ENCODE data around the gene RGS12.

RGS12 gene

DNA sequence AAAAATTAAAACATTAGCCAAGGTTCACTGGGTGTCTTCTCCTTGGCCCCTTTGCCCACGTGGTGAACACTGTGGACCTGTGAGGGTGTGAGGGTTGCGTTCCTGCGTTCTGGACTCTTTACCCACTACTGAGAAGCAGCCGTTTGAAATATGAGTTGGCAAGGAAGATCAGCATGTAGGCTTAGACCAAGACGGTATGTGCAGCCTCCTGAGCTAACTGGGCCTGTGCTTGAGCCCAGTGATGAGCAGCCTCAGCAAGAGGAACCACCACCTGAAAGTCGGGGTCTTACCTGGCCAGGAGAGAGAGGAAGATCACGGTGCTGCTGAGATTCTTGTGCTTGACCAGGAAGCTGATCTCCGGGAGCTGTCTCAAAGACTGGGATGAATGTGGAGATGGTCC lies 19.5 kb downstream of the RGS12 start:
- no peak for DNase-seq (ENCODE audit: low read depth)

DNA sequence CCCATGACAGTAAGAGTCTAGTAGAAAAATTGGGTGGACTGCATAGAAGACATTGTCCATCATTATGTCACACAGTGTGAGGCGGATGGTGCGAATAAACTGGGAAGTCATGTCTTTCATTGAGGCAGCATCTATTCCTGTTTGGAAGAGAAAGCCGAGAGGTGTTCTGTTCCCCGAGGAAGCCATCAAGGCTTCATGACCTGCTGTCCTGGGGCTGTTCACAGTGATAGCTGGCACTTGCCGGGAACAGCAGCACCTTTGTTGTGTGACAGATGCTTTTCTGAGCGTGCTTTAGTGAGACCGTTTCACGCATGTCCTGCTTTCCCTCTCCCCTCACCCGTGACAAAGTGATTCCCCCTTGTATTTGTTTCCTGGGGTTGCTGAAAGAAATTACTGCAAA lies 20.3 kb downstream of the RGS12 start:
- no peak for DNase-seq (ENCODE audit: low read depth)

DNA sequence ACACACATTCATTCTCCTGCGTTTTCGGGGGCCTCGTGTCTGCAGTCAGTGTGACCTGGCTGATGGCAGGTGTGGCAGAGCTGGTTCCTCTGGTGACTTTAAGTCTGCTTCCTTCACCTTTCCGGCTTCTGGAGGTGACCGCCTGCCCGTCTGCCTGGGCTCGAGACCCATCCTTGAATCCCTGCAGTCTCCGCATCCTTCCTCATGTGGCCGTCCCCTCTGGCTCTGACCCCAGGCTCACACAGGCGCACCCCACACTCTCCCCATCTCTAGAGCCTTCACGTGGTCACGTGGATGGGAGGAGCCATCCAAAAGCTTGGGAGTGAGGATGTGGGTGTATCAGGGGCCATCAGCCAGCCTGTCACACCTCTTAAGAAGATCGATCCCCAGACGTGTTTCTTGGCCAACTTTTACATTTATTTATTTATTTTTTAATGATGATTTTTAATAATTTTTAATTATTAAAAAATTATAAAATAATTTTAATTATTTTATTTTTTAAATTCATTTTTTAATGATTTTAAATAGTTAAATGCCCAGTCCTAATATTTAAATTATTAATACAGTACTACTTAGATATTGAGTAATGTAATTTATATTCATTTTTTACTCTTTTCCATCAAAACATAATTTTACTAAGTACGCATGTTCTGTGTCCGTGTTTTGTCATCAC lies 20.9 kb downstream of the RGS12 start:
- DNase-seq (ENCODE audit: low read depth), result no peak

DNA sequence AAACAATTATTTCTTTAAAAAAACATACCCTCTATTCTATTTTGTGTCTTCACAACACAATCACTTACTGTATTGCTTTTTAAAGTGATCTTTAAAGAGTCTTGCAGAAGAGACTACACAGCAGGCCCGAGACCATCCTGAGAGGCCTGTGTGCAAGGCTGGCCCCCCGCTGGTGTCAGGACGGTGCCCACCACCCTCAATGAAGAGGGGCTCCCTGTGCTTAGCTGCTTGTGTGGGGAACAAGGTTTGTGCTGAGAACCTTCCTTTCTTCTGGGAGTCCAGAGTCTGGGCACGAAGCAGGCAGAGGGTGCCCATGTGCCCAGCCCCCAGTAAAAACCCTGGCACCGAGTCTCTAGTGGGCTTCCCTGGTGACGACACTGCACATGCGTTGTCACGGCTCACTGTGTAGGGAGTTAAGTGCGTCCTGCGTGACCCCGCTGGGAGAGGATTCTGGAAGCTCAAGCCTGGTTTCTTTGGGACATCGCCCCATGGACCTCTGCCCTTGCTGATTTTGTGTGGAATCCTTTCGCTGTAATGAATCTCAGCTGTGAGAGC lies 22.0 kb downstream of the RGS12 start:
- DNase-seq (ENCODE audit: low read depth), result no peak

- no peak for DNase-seq (ENCODE audit: low read depth)
Observed at GRCh38 chr4:3315566-3315965, 22.7 kb downstream of the RGS12 start.

GRCh38 chr4:3316146-3316545 lies 23.3 kb downstream of the RGS12 start:
- no peak for DNase-seq (ENCODE audit: low read depth)

GRCh38 chr4:3317011-3317655 lies 24.3 kb downstream of the RGS12 start:
- no peak for DNase-seq (ENCODE audit: low read depth)

- DNase-seq (ENCODE audit: low read depth), result no peak
Observed at GRCh38 chr4:3317656-3318211, 24.9 kb downstream of the RGS12 start.

DNA sequence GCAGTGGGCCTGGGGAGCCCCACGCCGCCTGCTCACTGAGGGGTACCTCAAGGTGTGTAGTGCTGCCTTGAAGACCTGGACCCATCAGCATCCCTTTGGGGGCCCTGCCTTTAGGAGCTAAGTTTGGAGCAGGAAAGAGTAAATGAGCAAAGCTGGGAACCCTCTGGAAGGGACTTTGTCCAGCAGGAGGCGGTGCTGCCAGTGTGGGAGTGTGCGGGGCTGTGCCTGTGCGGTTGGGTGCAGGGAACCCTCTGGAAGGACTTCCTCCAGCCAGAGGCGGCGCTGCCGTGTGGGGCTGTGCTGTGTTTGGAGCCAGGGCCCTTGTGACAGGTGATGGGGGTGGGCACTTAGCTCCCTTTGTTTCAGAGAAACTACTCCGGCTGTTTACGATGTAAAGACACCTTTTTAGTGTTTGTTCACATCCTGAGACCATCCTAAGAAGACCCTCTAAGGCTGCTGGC lies 25.8 kb downstream of the RGS12 start:
- no peak for DNase-seq (ENCODE audit: low read depth)

- DNase-seq (ENCODE audit: low read depth), result no peak
Observed at GRCh38 chr4:3320361-3321023, 27.7 kb downstream of the RGS12 start.

GRCh38 chr4:3321295-3321889 lies 28.6 kb downstream of the RGS12 start:
- no peak for DNase-seq (ENCODE audit: low read depth)

GRCh38 chr4:3322059-3322550 lies 29.3 kb downstream of the RGS12 start:
- no peak for DNase-seq (ENCODE audit: low read depth)

- no peak for DNase-seq (ENCODE audit: low read depth)
Observed at GRCh38 chr4:3323071-3323481, 30.3 kb downstream of the RGS12 start.

DNA sequence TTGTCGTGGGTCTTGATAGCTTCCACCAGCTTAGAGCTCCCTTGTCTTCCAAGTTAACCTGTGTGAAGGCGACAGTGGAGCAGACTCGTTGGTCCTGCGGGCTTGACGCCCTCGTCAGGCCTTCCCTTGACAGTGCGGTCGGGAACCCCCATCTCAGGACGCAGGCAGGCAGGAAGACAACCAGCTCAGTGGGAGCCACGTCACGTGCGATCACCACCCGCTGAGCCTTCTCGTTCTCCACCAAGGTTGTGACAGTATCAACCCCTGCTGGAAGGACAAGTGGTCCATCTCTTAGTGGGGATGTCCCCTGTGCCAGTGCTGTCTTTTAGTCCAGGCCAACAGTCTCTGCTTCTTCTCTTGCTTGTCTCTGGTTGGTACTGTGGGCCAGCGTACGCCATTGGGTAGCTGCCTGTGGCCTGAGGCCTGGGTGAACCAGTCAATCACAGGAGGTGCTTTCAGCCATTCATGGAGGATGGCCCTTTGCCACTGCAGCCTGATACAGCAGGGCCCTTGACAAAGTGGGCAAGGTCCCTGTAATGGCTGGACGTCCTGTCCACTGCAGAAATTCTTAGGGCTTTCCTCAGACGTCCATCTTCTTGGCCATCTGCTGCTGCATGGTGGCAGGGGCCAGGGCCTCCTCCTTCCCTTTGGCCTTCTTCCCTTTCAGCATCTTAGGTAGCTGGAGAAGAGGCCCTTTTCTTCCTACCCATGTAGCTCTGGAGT lies 31.4 kb downstream of the RGS12 start:
- no peak for DNase-seq (ENCODE audit: low read depth)

DNA sequence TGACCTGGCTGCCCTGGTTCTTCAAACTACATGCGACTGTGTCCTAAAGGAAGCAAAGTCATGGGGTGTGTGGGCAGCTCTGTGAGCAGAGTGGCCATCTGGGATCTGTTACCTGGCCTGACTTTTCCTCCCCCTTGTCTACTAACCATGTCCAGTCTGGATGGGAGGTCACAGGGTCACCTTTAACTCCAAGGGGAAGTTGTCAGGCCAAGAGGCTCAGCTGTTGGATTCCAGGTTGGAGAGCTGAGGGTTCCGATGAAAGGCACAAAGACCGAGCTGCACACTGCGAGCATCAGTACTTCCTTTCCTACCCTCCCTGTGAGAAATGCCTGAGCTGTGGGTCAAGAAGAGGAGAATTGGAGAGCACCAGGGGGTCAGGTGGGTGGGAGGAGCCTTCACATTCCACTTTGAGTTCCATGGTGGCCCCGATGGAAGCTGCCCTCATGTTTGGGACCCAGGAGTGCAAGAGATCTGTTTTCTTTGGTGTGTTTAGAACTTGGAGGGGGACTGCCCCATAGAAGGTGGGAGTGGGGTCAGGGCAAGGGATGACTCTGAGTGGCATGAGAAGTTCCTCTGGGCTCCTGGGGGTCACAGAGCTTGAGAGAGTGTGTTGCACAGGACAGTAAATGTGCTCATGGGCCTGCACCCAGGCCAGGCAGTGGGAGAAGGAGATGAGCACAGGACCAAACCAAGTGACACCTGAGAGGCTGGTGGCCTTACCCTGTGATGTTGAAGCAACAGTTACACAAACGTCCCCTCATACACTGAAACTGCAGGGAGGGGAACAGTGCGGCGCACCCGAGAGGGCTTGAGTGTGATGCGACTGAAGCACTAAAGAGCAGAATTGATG lies 36.2 kb downstream of the RGS12 start:
- DNase-seq (ENCODE audit: low read depth), result no peak

DNA sequence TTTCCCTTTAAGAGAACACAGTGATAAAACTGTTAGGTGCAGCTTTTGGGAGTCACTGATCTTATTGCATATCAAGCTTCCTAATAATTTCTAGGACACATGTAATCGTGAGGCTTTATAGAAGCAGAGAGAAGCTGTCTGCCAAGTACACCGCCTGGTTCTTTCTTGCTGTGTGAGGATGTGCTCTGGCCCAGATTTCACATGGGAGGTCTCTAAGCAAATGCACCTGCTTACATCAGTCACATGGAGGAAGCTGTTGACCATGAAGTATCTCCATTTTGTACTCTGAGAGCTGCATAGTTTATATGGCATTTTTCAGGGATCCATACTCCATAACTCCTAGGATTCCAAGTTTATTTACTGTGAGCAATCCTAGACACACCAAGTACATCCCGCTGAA lies 37.1 kb downstream of the RGS12 start:
- DNase-seq (ENCODE audit: low read depth), result no peak

DNA sequence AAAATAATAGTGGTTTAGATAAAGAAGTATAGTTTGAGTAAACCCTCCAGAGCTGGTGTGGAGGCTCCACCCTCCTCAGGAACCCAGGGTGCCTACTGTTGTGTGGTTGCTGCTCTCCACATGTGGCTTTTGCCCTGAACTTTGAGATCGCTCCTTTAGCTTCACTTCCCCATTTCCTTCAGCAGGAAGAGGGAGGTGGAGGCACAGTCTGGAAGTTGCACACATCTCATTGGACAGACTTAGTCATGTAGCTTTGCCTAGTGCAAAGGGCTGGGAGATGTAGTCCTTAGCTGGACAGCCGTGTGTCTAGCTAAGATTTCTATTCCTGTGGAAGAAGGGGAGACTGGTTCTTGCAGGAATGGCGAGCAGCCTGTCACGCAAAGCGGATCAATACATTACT lies 37.9 kb downstream of the RGS12 start:
- no peak for DNase-seq (ENCODE audit: low read depth)

- no peak for DNase-seq (ENCODE audit: low read depth)
Observed at GRCh38 chr4:3331511-3332394, 38.9 kb downstream of the RGS12 start.

- DNase-seq (ENCODE audit: low read depth), result no peak
Observed at GRCh38 chr4:3332498-3332897, 39.7 kb downstream of the RGS12 start.

- no peak for DNase-seq (ENCODE audit: low read depth)
Observed at GRCh38 chr4:3334316-3334715, 41.5 kb downstream of the RGS12 start.
